Esophagus squamous epithelium (tissue), 5 donors: Measurements from ENCODE around the gene SFTPA2. TPM values are rescaled to one million over a fixed set of nuclear protein-coding genes. Genes with fewer than 3 reads are reported as not detected.
"Not testable (repeated sequence)": the region's sequence is repeated elsewhere in the genome, so short reads cannot be mapped to it uniquely, and the experiment has no call there.

Source experiments
- DNase-seq: peaks from one replicate; lab custom pipeline; 2025; lab: John Stamatoyannopoulos, UW
- H3K27ac ChIP-seq, 4 donors: fragments of 200-600 bp; sonication (generic); one replicate each; pipeline ENCODE4 v1.5.1; 2016 to 2019; ENCODE audit warnings: mild to moderate bottlenecking in 1 of 4
- H3K27me3 ChIP-seq, 4 donors: fragments of 200-600 bp; sonication (generic); 1 replicate in 3 of 4; 2 replicates in 1 of 4; pipeline versions ENCODE4 v1.5.1 to v1.6.0; 2017 to 2021; ENCODE audit warnings: antibody characterized with exemption in 1 of 4
- H3K36me3 ChIP-seq, 3 donors: fragments of 200-600 bp; sonication (generic); one replicate each; pipeline ENCODE4 v1.5.1; 2016 to 2019
- H3K4me1 ChIP-seq, 3 donors: fragments of 200-600 bp; sonication (generic); one replicate each; pipeline ENCODE4 v1.5.1; 2017 to 2019
- H3K4me3 ChIP-seq, 4 donors: fragments of 200-600 bp; sonication (generic); 1 replicate in 3 of 4; 2 replicates in 1 of 4; pipeline ENCODE4 v1.5.1; 2016 to 2019; ENCODE audit warnings: mild to moderate bottlenecking in 2 of 4, moderate library complexity in 1 of 4
- H3K9me3 ChIP-seq, 3 donors: fragments of 200-600 bp; sonication (generic); one replicate each; pipeline ENCODE4 v1.5.1; 2016 to 2019
- POLR2A ChIP-seq, 4 donors: fragments of 450-650 bp; IDR thresholded peaks; one replicate each; pipeline ENCODE4 v1.6.1; 2017; ENCODE audit warnings: antibody characterized with exemption in 4 of 4, mild to moderate bottlenecking in 4 of 4, moderate library complexity in 3 of 4
- whole genome bisulfite sequencing, 2 donors: methylation state at CpG; one replicate each; pipeline ENCODE4 v1.1.5; 2018; 5-methylcytosine and 5-hydroxymethylcytosine counted together
- intact Hi-C: fragments of 100-400 bp; cut with DNase I; formaldehyde crosslinking; loops from one replicate; pipeline ENCODE4 v1.15.0; 2022
- total RNA-seq, 4 donors: library from RNA; depleted of rRNA; stranded (reverse); fragments of >200 nt; gene quantifications; one replicate each; pipeline ENCODE4 v1.1.0, GENCODE V29; 2016
- TF ChIP-seq, protein P1 (sequence below), 6 experiments: fragments of 450-650 bp in 4 of 6; fragments of 200-600 bp in 2 of 6; sonication (generic) in 2 of 6; IDR thresholded peaks; one replicate each; pipeline ENCODE4 v1.5.1; 2016 to 2019; ENCODE audit warnings: antibody characterized with exemption in 6 of 6, mild to moderate bottlenecking in 4 of 6, moderate library complexity in 4 of 6
- donor health status: DM: yes; HTN: yes; CAD: no.

Gene SFTPA2
- total RNA-seq, 4 donors from 2014 or later: 0.27 TPM; not detected in 3

GRCh38 chr10:79586933-79587332 lies 26.7 kb upstream of the SFTPA2 start:
- TF ChIP-seq, protein P1, sequence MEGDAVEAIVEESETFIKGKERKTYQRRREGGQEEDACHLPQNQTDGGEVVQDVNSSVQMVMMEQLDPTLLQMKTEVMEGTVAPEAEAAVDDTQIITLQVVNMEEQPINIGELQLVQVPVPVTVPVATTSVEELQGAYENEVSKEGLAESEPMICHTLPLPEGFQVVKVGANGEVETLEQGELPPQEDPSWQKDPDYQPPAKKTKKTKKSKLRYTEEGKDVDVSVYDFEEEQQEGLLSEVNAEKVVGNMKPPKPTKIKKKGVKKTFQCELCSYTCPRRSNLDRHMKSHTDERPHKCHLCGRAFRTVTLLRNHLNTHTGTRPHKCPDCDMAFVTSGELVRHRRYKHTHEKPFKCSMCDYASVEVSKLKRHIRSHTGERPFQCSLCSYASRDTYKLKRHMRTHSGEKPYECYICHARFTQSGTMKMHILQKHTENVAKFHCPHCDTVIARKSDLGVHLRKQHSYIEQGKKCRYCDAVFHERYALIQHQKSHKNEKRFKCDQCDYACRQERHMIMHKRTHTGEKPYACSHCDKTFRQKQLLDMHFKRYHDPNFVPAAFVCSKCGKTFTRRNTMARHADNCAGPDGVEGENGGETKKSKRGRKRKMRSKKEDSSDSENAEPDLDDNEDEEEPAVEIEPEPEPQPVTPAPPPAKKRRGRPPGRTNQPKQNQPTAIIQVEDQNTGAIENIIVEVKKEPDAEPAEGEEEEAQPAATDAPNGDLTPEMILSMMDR (IDR thresholded peaks at IDR 0.05): no peak
- no peak for TF ChIP-seq POLR2A (IDR thresholded peaks at IDR 0.05)
- Histone ChIP-seq H3K27me3 (peaks cover 0 to 7% (median 0%) of the 10 kb centered on the region in 4 donors), H3K27ac (no peak overlapping the region), H3K4me1 (no peaks in the 10 kb centered on the region), H3K9me3 (no peaks in the 10 kb centered on the region), H3K4me3 (no peak overlapping the region), H3K36me3 (no peaks in the 10 kb centered on the region)
- no peak for DNase-seq
- 19 to 37% methylated on average over 2 of the region's 2 CpGs for WGBS, 2 donors
- intact Hi-C loops: no loop called here

GRCh38 chr10:79585870-79586527 lies 25.8 kb upstream of the SFTPA2 start:
- DNase-seq: no peak
- Histone ChIP-seq H3K9me3 (no peaks in the 10 kb centered on the region), H3K27ac (no peak overlapping the region), H3K36me3 (no peaks in the 10 kb centered on the region), H3K4me3 (no peak overlapping the region), H3K4me1 (no peaks in the 10 kb centered on the region), H3K27me3 (peaks cover 0 to 7% (median 0%) of the 10 kb centered on the region in 4 donors)
- intact Hi-C loops: no loop called here
- TF ChIP-seq POLR2A (IDR thresholded peaks at IDR 0.05): no peak
- TF ChIP-seq, protein P1 (IDR thresholded peaks at IDR 0.05): no peak
- WGBS, 2 donors: 77 to 87% methylated on average over 8 of the region's 11 CpGs

DNA sequence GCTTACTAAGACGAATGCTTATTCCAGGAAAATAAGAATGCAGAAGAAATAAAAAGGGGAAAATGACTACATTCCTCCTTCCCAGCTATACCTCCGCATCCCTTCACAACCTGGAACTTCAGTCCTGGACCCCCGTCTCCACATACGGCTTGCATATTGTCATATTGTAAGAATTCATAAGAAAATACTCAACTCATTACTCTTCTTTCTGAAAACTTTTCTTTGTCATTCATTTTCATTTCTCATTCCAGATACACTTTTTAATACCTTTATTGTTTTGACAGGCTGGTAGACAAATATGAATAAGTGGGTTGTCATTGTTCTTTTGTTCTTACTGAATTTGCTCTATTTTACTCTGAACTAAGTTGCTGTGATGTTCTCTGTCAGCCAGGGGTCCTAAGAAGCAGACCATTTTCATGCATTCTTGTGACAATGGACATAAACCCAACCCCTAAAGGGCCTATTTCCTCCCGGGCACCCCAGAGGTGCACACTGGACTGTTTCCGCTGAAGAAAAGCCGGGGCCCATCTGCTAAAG lies 23.3 kb upstream of the SFTPA2 start:
- WGBS, 2 donors: 79 to 91% methylated on average over 5 to 7 of the region's 7 CpGs
- intact Hi-C loops: no loop called here
- no peaks in the 10 kb centered on the region for H3K9me3 ChIP-seq

GRCh38 chr10:79582954-79583353 lies 22.7 kb upstream of the SFTPA2 start:
- H3K9me3 ChIP-seq, intact Hi-C loops, DNase-seq, H3K36me3 ChIP-seq, H3K27me3 ChIP-seq, H3K4me3 ChIP-seq, H3K27ac ChIP-seq, H3K4me1 ChIP-seq: not testable (repeated sequence)
- WGBS, 2 donors: 44 to 67% methylated on average over 1 of the region's 6 CpGs

More for the DNA sequence above, 23.3 kb upstream of the SFTPA2 start:
- no peaks in the 10 kb centered on the region for H3K4me1 ChIP-seq
- TF ChIP-seq, protein P1 (IDR thresholded peaks at IDR 0.05): no peak
- TF ChIP-seq POLR2A (IDR thresholded peaks at IDR 0.05): no peak
- H3K27ac ChIP-seq: no peak overlapping the region
- no peak overlapping the region for H3K4me3 ChIP-seq
- H3K36me3 ChIP-seq: no peaks in the 10 kb centered on the region
- no peaks in the 10 kb centered on the region for H3K27me3 ChIP-seq
- DNase-seq: no peak

GRCh38 chr10:79582096-79582495 lies 21.9 kb upstream of the SFTPA2 start:
- no peak overlapping the region for H3K27ac ChIP-seq
- DNase-seq: no peak
- no peaks in the 10 kb centered on the region for H3K4me1 ChIP-seq
- no peaks in the 10 kb centered on the region for H3K27me3 ChIP-seq
- H3K36me3 ChIP-seq: no peaks in the 10 kb centered on the region
- 47 to 64% methylated on average over 2 to 6 of the region's 6 CpGs for WGBS, 2 donors
- H3K4me3 ChIP-seq: no peak overlapping the region
- intact Hi-C loops: no loop called here
- H3K9me3 ChIP-seq: no peaks in the 10 kb centered on the region
- no peak for TF ChIP-seq POLR2A (IDR thresholded peaks at IDR 0.05)
- TF ChIP-seq, protein P1 (IDR thresholded peaks at IDR 0.05): no peak
